Transverse colon (tissue), 4 donors: ENCODE data around the gene KLHL13. TPM values are rescaled to one million over a fixed set of nuclear protein-coding genes. Genes with fewer than 3 reads are reported as not detected.

Experiments
- DNase-seq: peaks from one replicate; pipeline ENCODE4 v3.0.0-alpha.2; 2019
- H3K27ac ChIP-seq, 4 donors: fragments of 200-600 bp; sonication (generic); 2 replicates each; pipeline ENCODE4 v1.5.1; 2016 to 2018; ENCODE audit warnings: inconsistent platforms in 4 of 4
- H3K27me3 ChIP-seq: fragments of 200-600 bp; sonication (generic); 2 replicates; pipeline ENCODE4 v1.5.1; 2017; ENCODE audit warnings: inconsistent platforms
- H3K36me3 ChIP-seq, 4 donors: fragments of 200-600 bp; sonication (generic); 2 replicates each; pipeline ENCODE4 v1.5.1; 2017 to 2019; ENCODE audit warnings: inconsistent platforms in 4 of 4
- H3K4me1 ChIP-seq, 4 donors: fragments of 200-600 bp; sonication (generic); 2 replicates each; pipeline ENCODE4 v1.5.1; 2017 to 2020; ENCODE audit warnings: inconsistent platforms in 4 of 4
- H3K4me3 ChIP-seq, 4 donors: fragments of 200-600 bp; sonication (generic); 1 replicate in 1 of 4; 2 replicates in 3 of 4; pipeline versions ENCODE4 v1.5.1 to v1.6.1; 2017 to 2019; ENCODE audit warnings: inconsistent platforms in 4 of 4
- H3K9me3 ChIP-seq, 2 donors: fragments of 200-600 bp; sonication (generic); 2 replicates each; pipeline ENCODE4 v1.5.1; 2017 to 2019; ENCODE audit warnings: inconsistent platforms in 2 of 2
- EP300 ChIP-seq: sonication (generic); formaldehyde crosslinking; IDR thresholded peaks from one replicate; pipeline ENCODE4 v1.6.1; 2017; ENCODE audit warnings: antibody characterized with exemption, low read depth
- POLR2A ChIP-seq: fragments of 450-650 bp; IDR thresholded peaks from one replicate; pipeline ENCODE4 v1.6.1; 2016; ENCODE audit warnings: antibody characterized with exemption, mild to moderate bottlenecking, moderate library complexity
- POLR2AphosphoS5 ChIP-seq, 3 donors: sonication (generic); formaldehyde crosslinking; IDR thresholded peaks; one replicate each; pipeline ENCODE4 v1.6.1; 2016; ENCODE audit warnings: antibody characterized with exemption in 3 of 3
- WGBS, 2 donors: methylation state at CpG; one replicate each; pipeline ENCODE4 v1.1.5; 2018; ENCODE audit warnings: low coverage in 1 of 2; 5-methylcytosine and 5-hydroxymethylcytosine counted together
- in situ Hi-C, 4 donors: fragments of 200-750 bp; cut with MboI; loops; one replicate each; pipeline versions ENCODE4 v1.15.0 to v1.15.1; 2017; ENCODE audit warnings: low sequenced_read_pairs in 3 of 4, low pct_ligation_motif_present in 1 of 4, low pct_unique_long_range_greater_than_20kb in 1 of 4
- intact Hi-C: fragments of 100-400 bp; cut with DNase I; formaldehyde crosslinking; loops from one replicate; pipeline ENCODE4 v1.15.1; 2023; ENCODE audit warnings: low total_unique reads
- total RNA-seq, 4 donors: library from RNA; depleted of rRNA; stranded (reverse); fragments of >200 nt; gene quantifications; one replicate each; pipeline ENCODE4 v1.1.0, GENCODE V29; 2016
- TF ChIP-seq, protein P1 (sequence below), 5 experiments: fragments of 200-600 bp in 3 of 5; fragments of 450-650 bp in 2 of 5; sonication (generic) in 3 of 5; IDR thresholded peaks; 1 replicate in 2 of 5; 2 replicates in 3 of 5; pipeline ENCODE4 v1.5.1; 2016 to 2017; ENCODE audit warnings: antibody characterized with exemption in 5 of 5, inconsistent platforms in 3 of 5, mild to moderate bottlenecking in 2 of 5, moderate library complexity in 1 of 5

Gene KLHL13
- total RNA-seq, 4 donors from 2014 or later, result 0.20 to 7.1 (median 2.7) TPM

DNA sequence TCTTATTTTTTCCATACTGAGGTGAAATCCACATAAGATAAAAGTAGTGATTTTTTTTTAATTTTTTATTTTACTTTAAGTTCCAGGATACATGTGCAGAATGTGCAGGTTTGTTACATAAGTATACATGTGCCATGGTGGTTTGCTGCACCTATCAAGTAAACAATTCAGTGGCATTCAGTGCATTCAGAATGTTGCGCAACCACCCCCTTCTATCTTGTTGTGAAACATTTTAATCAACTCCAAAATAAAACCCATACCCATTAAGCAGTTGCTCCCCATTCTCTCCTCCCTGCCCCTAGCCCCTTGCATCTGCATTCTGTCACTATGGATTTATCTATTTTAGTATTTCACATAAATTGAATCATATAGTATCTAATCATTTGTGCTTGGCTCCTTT lies 121.2 kb downstream of the KLHL13 start:
- 94 to 100% methylated on average over 1 of the region's 1 CpG for WGBS, 2 donors
- H3K27me3 ChIP-seq, result no peaks in the 10 kb centered on the region
- H3K4me3 ChIP-seq, result no peak overlapping the region
- no peaks in the 10 kb centered on the region for H3K36me3 ChIP-seq
- no peak for DNase-seq
- no peaks in the 10 kb centered on the region for H3K9me3 ChIP-seq
- TF ChIP-seq EP300, result no peak
- TF ChIP-seq, protein P1, sequence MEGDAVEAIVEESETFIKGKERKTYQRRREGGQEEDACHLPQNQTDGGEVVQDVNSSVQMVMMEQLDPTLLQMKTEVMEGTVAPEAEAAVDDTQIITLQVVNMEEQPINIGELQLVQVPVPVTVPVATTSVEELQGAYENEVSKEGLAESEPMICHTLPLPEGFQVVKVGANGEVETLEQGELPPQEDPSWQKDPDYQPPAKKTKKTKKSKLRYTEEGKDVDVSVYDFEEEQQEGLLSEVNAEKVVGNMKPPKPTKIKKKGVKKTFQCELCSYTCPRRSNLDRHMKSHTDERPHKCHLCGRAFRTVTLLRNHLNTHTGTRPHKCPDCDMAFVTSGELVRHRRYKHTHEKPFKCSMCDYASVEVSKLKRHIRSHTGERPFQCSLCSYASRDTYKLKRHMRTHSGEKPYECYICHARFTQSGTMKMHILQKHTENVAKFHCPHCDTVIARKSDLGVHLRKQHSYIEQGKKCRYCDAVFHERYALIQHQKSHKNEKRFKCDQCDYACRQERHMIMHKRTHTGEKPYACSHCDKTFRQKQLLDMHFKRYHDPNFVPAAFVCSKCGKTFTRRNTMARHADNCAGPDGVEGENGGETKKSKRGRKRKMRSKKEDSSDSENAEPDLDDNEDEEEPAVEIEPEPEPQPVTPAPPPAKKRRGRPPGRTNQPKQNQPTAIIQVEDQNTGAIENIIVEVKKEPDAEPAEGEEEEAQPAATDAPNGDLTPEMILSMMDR (IDR thresholded peaks at IDR 0.05), result no peak
- TF ChIP-seq POLR2A, result no peak
- TF ChIP-seq POLR2AphosphoS5 (IDR thresholded peaks at IDR 0.05), result no peak
- no peak overlapping the region for H3K27ac ChIP-seq
- no peaks in the 10 kb centered on the region for H3K4me1 ChIP-seq
- in situ Hi-C loops (loop anchor here in 2 of 4 donors (10.0 to 25.0 kb wide), 2 partner anchors 229 to 242 kb away; no protein-coding TSS in a partner anchor), intact Hi-C loops (no loop called here)

DNA sequence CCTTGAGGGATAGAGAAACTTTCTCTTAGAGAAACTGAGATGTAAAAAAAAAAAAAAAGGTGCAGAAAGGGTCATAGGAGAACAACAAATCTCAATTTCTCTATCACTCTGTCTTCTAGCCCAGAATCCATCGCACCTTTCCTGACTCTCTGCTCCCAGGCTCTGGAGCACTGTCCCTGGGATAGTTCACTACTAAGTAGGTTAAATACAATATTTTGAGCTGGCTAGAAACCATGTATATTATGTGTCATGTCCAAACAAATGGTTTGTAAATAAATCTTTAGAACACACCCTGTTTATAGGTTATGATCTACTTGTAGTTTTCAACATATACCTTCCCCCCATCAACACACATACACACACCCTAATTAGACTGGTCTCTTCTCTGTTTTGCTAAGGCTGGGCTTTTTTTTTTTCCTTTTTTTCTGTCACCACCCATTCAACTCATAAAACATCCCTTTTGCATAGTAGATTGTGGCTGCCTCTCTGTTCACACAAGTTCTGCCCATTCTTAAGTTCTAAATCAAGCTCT lies 124.4 kb downstream of the KLHL13 start:
- 81% methylated on average over 1 of the region's 1 CpG; no CpG with 5 or more reads in 1 of the 2 donors for WGBS, 2 donors

DNA sequence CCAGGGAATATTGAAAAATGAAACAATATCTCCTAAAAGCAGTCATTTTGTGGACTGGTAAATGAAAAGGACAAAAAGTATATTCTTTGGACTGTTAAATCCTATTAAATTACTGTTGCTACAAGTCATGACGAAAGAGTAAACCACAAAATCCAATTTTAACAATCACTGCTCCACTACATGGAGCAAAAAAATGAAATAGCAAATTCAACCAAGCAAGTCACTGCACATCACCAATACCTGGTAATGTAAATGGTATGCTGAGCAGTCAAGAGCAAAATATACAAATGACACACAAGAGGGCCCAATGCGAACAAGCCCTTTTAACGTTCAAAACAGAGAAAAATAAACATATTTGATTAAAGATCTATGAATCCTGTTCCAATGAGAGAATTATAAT lies 126.2 kb downstream of the KLHL13 start:
- Histone ChIP-seq H3K36me3 (no peaks in the 10 kb centered on the region), H3K9me3 (no peaks in the 10 kb centered on the region), H3K27ac (no peak overlapping the region), H3K27me3 (no peaks in the 10 kb centered on the region), H3K4me3 (no peak overlapping the region), H3K4me1 (no peaks in the 10 kb centered on the region)
- in situ Hi-C loops (loop anchor here in 2 of 4 donors (10.0 to 25.0 kb wide), 2 partner anchors 234 to 247 kb away; no protein-coding TSS in a partner anchor), intact Hi-C loops (no loop called here)
- TF ChIP-seq, protein P1 (IDR thresholded peaks at IDR 0.05), result no peak
- TF ChIP-seq POLR2A (no peak), EP300 (no peak)
- no peak for DNase-seq
- WGBS, 2 donors, result 76 to 100% methylated on average over 1 to 3 of the region's 3 CpGs

More for the DNA sequence above, 124.4 kb downstream of the KLHL13 start:
- Histone ChIP-seq H3K4me1 (no peaks in the 10 kb centered on the region), H3K9me3 (no peaks in the 10 kb centered on the region), H3K4me3 (no peak overlapping the region), H3K27me3 (no peaks in the 10 kb centered on the region), H3K36me3 (no peaks in the 10 kb centered on the region), H3K27ac (peak overlapping the region in 3 of 4 donors; percentile 15 to 35 (median 34))
- intact Hi-C loops, result no loop called here
- in situ Hi-C loops, result loop anchor here in 2 of 4 donors (10.0 to 25.0 kb wide), 2 partner anchors 233 to 245 kb away; no protein-coding TSS in a partner anchor
- no peak for DNase-seq
- TF ChIP-seq EP300 (no peak), POLR2AphosphoS5 (IDR thresholded peaks at IDR 0.05) (no peak), POLR2A (no peak)
- TF ChIP-seq, protein P1 (IDR thresholded peaks at IDR 0.05), result no peak

DNA sequence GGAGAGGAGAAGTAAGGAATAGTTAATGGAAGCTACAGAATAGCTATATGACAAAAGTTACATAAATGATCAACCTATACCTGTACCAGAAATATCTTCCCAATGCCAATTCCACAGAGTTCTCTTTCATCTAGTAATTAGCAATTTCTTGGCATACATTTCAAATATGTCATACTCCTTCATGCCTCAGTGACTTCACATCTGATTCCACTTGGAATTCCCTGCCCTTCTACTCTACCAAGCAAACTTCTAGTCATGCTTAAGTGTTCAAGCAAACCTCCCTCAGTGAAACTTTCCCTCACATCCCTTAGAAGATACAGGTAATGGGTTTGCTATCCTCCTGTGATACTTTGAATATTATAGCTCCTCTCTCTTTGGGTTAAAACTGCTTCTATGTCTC lies 127.1 kb downstream of the KLHL13 start:
- no peak overlapping the region for H3K4me3 ChIP-seq
- no peak overlapping the region for H3K27ac ChIP-seq
- in situ Hi-C loops, result loop anchor here in 1 of 4 donors (25.0 kb wide), 1 partner anchor 248 kb away; no protein-coding TSS in a partner anchor
- H3K4me1 ChIP-seq, result no peaks in the 10 kb centered on the region
- H3K36me3 ChIP-seq, result no peaks in the 10 kb centered on the region
- no peaks in the 10 kb centered on the region for H3K9me3 ChIP-seq
- no peaks in the 10 kb centered on the region for H3K27me3 ChIP-seq
- intact Hi-C loops, result no loop called here
- DNase-seq, result no peak
- TF ChIP-seq, protein P1 (IDR thresholded peaks at IDR 0.05), result no peak
- TF ChIP-seq EP300, result no peak
- TF ChIP-seq POLR2A, result no peak
- TF ChIP-seq POLR2AphosphoS5 (IDR thresholded peaks at IDR 0.05), result no peak
